Endodermal cell (in vitro differentiated cells): Measurements from ENCODE around the gene GTPBP2. TPM values are rescaled to one million over a fixed set of nuclear protein-coding genes. Genes with fewer than 3 reads are reported as not detected.

Experiments
- DNase-seq: peaks from one replicate; pipeline ENCODE4 v3.0.0-alpha.2; 2017
- H3K27ac ChIP-seq: 2 replicates; pipeline ENCODE4 v1.5.1; 2013; ENCODE audit warnings: mild to moderate bottlenecking, low read depth, low read length, moderate library complexity
- H3K27me3 ChIP-seq: 2 replicates; pipeline ENCODE4 v1.6.1; 2013; ENCODE audit warnings: mild to moderate bottlenecking, low read length, moderate library complexity; ENCODE audit not compliant: insufficient read depth, control insufficient read depth, poor library complexity, severe bottlenecking
- H3K36me3 ChIP-seq: 2 replicates; pipeline ENCODE4 v1.7.0; 2013; ENCODE audit warnings: mild to moderate bottlenecking, low read length, moderate library complexity; ENCODE audit not compliant: control insufficient read depth, insufficient read depth
- H3K4me1 ChIP-seq: one replicate; pipeline ENCODE4 v1.7.0; 2013; ENCODE audit warnings: low read length; ENCODE audit not compliant: control insufficient read depth, insufficient read depth
- H3K4me3 ChIP-seq: 2 replicates; pipeline ENCODE4 v1.5.1; 2013; ENCODE audit warnings: mild to moderate bottlenecking, low read length, moderate library complexity
- H3K9ac ChIP-seq: 2 replicates; pipeline ENCODE4 v1.6.1; 2013; ENCODE audit warnings: mild to moderate bottlenecking, low read length, moderate library complexity; ENCODE audit not compliant: poor library complexity, severe bottlenecking; ENCODE audit errors: extremely low read depth
- H3K9me3 ChIP-seq: 2 replicates; pipeline ENCODE4 v1.6.1; 2013; ENCODE audit warnings: mild to moderate bottlenecking, low read length, moderate library complexity; ENCODE audit not compliant: control insufficient read depth
- H3K27ac Mint-ChIP-seq: 2 replicates; pipeline ENCODE4 v1.8.0; 2020; ENCODE audit warnings: mixed read lengths
- H3K27me3 Mint-ChIP-seq: 2 replicates; pipeline ENCODE4 v1.8.0; 2021; ENCODE audit warnings: mild to moderate bottlenecking, mixed read lengths; ENCODE audit not compliant: insufficient read depth
- H3K36me3 Mint-ChIP-seq: 2 replicates; pipeline ENCODE4 v1.8.0; 2020; ENCODE audit warnings: low read depth, mixed read lengths
- H3K4me1 Mint-ChIP-seq: 2 replicates; pipeline ENCODE4 v1.8.0; 2020; ENCODE audit warnings: mixed read lengths
- H3K4me3 Mint-ChIP-seq: 2 replicates; pipeline ENCODE4 v1.8.0; 2020; ENCODE audit warnings: mild to moderate bottlenecking, moderate library complexity, mixed read lengths
- H3K9me3 Mint-ChIP-seq: 2 replicates; pipeline ENCODE4 v1.8.0; 2020; ENCODE audit warnings: mild to moderate bottlenecking, mixed read lengths
- CTCF ChIP-seq: fragments of 200-600 bp; sonication (generic); conservative IDR thresholded peaks from 2 replicates; pipeline ENCODE4 v1.5.0; 2021; ENCODE audit warnings: antibody characterized with exemption, mild to moderate bottlenecking
- WGBS, 2 experiments: methylation state at CpG; one replicate each; pipeline versions ENCODE4 v1.1.5 to v1.1.7; 2013; ENCODE audit warnings: missing lambda C conversion rate in 2 of 2, mixed read lengths in 1 of 2; ENCODE audit not compliant: insufficient coverage in 1 of 2, insufficient read length in 1 of 2; 5-methylcytosine and 5-hydroxymethylcytosine counted together
- total RNA-seq, 2 donors: library from RNA; stranded (reverse); fragmentation: NEBNext Ultra II Directional in 1 of 2; extraction: Animal tissue kit (Norgen Biotek cat#: 25700) in 1 of 2; gene quantifications; 2 replicates in 1 of 2; 3 replicates in 1 of 2; pipeline ENCODE4 v1.2.1, GENCODE V29; 2021

Gene GTPBP2
- total RNA-seq, 2 donors from 2014 or later = 87.9 to 90.6 TPM

GRCh38 chr6:43625393-43625992 lies 3.6 kb downstream of the GTPBP2 start:
- peak overlapping the region; percentile 64 for H3K27ac Mint-ChIP-seq

DNA sequence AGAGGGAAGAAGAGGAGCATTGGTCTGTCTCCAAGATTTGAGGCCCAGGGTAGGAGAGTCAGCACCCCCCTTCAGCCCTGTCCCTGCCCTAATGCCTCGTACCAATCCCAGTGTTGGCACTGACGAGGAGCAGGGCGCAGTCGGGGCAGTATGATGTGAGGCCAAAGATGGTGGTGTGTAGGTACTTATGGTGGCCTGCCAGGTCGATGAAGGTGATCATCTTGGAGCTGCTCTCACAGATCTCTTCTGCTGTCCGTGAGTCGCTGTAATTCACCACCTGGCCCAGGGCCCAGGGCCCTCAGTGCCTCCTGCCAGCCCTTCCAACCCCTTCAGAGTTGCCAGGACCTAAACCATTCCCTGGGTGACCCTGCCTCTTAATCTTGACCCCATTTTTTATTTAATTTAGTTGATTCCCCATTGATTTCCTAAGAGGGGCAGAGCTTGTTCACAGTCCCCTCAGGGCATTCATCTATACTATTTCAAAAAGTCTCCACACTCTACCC lies 4.2 kb downstream of the GTPBP2 start:
- Mint-ChIP-seq H3K4me1 (peaks cover 24% of the 10 kb centered on the region), H3K36me3 (peaks cover 65% of the 10 kb centered on the region), H3K27ac (no peak overlapping the region), H3K9me3 (no peaks in the 10 kb centered on the region), H3K4me3 (no peak overlapping the region), H3K27me3 (no peaks in the 10 kb centered on the region)
- peaks cover 72% of the 10 kb centered on the region for H3K36me3 ChIP-seq
- no peak overlapping the region for H3K27ac ChIP-seq
- no peaks in the 10 kb centered on the region for H3K4me1 ChIP-seq
- WGBS, 2 experiments = 93 to 100% methylated on average over 5 to 7 of the region's 7 CpGs
- no peak for DNase-seq
- no peaks in the 10 kb centered on the region for H3K27me3 ChIP-seq
- no peak overlapping the region for H3K9ac ChIP-seq
- no peak overlapping the region for H3K4me3 ChIP-seq
- no peak for TF ChIP-seq CTCF
- no peaks in the 10 kb centered on the region for H3K9me3 ChIP-seq

More at GRCh38 chr6:43625393-43625992, 3.6 kb downstream of the GTPBP2 start:
- no peak for TF ChIP-seq CTCF
- Histone ChIP-seq H3K27me3 (no peaks in the 10 kb centered on the region), H3K9ac (no peak overlapping the region), H3K9me3 (no peaks in the 10 kb centered on the region), H3K36me3 (peaks cover 67% of the 10 kb centered on the region), H3K27ac (no peak overlapping the region), H3K4me3 (no peak overlapping the region), H3K4me1 (no peaks in the 10 kb centered on the region)
- Mint-ChIP-seq H3K4me3 (no peak overlapping the region), H3K9me3 (no peaks in the 10 kb centered on the region), H3K4me1 (peaks cover 28% of the 10 kb centered on the region), H3K27me3 (no peaks in the 10 kb centered on the region), H3K36me3 (peaks cover 63% of the 10 kb centered on the region)
- DNase-seq = no peak
- WGBS, 2 experiments = 94 to 95% methylated on average over 10 to 16 of the region's 16 CpGs

DNA sequence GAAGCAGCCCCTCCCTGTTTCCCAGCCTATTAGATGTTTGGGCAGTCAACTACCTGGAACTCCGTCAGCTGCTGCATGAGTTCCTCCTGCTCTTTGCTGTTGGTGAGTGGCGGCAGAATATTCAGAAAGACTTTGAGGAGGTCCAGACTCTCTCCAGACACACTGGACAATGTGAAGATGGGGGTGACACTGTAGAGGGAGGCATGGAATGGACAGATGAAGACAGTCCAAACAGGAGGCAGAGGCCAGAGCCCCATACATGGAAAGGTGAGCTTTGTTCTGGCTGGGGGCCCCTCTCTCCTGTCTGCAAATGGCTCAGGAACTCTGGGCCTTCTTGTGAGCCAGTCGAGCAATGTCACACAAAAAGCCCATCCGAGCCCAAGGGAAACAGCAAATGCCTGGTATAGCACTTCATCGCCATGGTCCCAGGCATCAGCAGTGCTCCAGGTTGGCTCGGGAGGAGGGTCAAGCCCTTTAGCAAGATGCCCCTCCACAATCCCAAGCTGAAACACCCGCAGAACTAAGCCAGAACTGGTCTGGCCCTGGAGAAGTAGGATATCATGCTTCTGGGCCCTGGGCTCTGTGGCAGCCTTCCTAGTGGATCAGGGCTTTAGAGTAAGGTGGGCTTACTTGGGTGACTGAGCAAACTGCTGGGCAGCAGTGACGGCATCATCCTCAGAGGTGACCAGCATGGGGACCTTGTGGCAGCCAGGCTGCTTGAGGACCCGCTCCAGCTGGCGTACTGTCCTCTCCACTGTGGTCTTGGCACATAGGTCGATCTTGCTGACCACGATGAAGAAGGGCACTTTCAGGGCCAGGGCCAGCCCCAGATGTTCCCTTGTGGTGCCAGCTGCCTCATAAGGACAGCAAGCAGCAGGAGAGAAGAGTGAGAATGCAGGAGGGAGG lies 4.9 kb downstream of the GTPBP2 start:
- Histone ChIP-seq H3K9me3 (no peaks in the 10 kb centered on the region), H3K27me3 (no peaks in the 10 kb centered on the region), H3K9ac (no peak overlapping the region), H3K36me3 (peaks cover 78% of the 10 kb centered on the region), H3K27ac (no peak overlapping the region), H3K4me3 (no peak overlapping the region), H3K4me1 (no peaks in the 10 kb centered on the region)
- Mint-ChIP-seq H3K36me3 (peaks cover 70% of the 10 kb centered on the region), H3K4me1 (peaks cover 24% of the 10 kb centered on the region), H3K4me3 (no peak overlapping the region), H3K27ac (no peak overlapping the region), H3K9me3 (no peaks in the 10 kb centered on the region), H3K27me3 (no peaks in the 10 kb centered on the region)
- DNase-seq = no peak
- TF ChIP-seq CTCF = no peak
- WGBS, 2 experiments = 93 to 95% methylated on average over 9 to 12 of the region's 12 CpGs
